ENCODE data around the gene GLMN. TPM values are rescaled to one million over a fixed set of nuclear protein-coding genes. Genes with fewer than 3 reads are reported as not detected.

Gene GLMN, protein sequence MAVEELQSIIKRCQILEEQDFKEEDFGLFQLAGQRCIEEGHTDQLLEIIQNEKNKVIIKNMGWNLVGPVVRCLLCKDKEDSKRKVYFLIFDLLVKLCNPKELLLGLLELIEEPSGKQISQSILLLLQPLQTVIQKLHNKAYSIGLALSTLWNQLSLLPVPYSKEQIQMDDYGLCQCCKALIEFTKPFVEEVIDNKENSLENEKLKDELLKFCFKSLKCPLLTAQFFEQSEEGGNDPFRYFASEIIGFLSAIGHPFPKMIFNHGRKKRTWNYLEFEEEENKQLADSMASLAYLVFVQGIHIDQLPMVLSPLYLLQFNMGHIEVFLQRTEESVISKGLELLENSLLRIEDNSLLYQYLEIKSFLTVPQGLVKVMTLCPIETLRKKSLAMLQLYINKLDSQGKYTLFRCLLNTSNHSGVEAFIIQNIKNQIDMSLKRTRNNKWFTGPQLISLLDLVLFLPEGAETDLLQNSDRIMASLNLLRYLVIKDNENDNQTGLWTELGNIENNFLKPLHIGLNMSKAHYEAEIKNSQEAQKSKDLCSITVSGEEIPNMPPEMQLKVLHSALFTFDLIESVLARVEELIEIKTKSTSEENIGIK
- total RNA-seq: 8.9 and 10.9 TPM in 2 replicates

DNA sequence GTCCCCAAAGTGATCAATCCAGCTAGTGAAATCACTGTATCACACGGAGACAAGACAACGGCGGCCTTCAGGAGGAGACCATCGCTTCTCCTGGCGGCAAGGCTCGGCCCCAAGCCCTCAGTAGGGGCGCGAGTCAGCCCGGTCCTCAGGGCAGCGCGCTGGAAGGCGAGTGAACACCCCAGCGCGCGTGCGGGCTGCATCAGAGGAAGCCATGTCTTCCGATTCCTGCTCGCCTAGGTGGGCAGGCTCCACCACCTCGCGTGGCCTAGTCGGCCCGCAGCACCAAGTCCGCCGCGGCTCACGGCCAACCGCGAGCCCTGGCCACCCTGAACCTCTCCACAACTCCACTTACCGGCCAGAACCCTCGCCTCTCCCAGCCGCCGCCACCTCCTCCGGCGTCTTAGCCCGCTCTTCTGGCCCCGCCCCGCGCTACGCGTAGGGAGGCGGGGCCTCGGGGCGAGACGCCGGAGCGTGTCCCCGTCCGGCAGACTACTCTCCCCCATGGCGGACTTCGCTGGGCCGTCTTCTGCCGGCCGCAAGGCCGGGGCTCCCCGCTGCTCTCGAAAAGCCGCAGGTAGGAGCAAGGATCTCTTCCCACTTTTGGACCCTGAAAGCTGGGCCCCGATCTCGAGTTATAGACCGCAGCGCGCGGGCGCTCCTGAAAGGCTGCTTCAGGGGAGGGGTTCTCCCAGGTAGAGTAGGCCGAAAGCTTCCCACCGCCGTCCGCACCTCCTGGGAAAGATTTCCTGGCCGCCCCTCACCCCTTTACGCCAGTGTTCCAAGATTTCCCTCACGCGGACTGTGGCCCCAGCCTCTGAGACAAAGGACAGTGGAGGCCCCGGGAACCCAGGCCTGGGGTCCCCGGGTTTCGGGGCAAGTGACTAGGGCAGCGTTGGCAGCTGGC, at the start of gene GLMN, which contains the start of gene RPAP2:
Gene GLMN, minus strand, starts transcription at position 415 of the 904 bp plus-strand sequence. CDS start 988 bp downstream, outside the sequence.
Gene RPAP2, plus strand, starts transcription at position 487 of the 904 bp plus-strand sequence. Its CDS starts 15 bp downstream, at position 502.

DNA sequence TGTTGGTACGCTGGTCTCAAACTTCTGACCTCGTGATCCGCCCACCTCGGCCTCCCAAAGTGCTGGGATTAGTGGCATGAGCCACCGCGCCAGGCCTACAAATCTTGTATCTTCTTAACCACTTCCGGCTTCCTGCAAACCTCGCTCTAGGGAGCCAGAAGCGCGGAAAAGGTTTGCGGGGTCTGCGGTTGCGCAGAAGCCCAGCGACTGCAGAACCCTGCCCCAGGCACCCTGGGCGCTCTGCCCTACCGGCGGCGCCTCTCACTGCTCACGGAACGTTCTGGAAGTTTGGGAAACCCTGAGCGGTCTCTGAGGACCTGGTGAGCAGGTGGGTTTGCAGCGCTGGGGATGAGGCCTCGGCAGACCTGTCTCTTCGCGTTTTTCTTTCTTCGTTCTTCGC, 81.1 kb downstream of the GLMN start, which contains the start of gene C1orf146:
Gene C1orf146, plus strand, starts transcription at position 195 of the 400 bp plus-strand sequence. CDS start 13,506 bp downstream, outside the sequence.

Other genes starting within 250 kb of the GLMN start
- gene SETSIP, start 223.6 kb downstream of the GLMN start, total RNA-seq: not detected in 2 replicates
- gene BTBD8, start 218.6 kb downstream of the GLMN start, total RNA-seq: 3.9 and 7.7 TPM in 2 replicates
- not detected in 2 replicates for gene C1orf146, start 81.1 kb downstream of the GLMN start, total RNA-seq
- 8.3 and 22.2 TPM in 2 replicates for gene RPAP2, start 72 bp upstream of the GLMN start, total RNA-seq
- under 0.01 and 0.37 TPM in 2 replicates for gene GFI1, start 187.9 kb upstream of the GLMN start, total RNA-seq

Data from smooth muscle cell of the umbilical artery (primary cell).